Islet precursor cell (in vitro differentiated cells): Measurements from ENCODE around the gene ARL8A.
"Not testable (repeated sequence)": the region's sequence is repeated elsewhere in the genome, so short reads cannot be mapped to it uniquely, and the experiment has no call there.

ENCODE experiments used
- DNase-seq: peaks from one replicate; pipeline ENCODE4 v3.0.0-alpha.2; 2018

The ARL8A gene

DNA sequence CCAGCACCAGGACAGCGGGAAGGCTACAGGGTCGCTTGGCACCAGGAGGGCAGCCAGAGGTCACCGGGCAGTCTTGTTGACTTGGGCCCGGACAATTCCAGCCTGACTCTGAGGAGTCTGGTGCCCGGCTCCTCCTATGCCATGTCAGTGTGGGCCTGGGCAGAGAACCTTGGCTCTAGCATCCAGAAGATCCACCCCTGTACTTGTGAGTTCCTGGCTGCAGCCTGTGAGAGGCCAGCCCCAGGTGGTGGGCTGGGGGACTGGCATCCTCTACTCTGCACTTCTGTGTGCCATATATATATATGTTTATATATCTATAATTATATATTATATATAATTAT, 27.4 kb upstream of the ARL8A start:
- DNase-seq = no peak

DNA sequence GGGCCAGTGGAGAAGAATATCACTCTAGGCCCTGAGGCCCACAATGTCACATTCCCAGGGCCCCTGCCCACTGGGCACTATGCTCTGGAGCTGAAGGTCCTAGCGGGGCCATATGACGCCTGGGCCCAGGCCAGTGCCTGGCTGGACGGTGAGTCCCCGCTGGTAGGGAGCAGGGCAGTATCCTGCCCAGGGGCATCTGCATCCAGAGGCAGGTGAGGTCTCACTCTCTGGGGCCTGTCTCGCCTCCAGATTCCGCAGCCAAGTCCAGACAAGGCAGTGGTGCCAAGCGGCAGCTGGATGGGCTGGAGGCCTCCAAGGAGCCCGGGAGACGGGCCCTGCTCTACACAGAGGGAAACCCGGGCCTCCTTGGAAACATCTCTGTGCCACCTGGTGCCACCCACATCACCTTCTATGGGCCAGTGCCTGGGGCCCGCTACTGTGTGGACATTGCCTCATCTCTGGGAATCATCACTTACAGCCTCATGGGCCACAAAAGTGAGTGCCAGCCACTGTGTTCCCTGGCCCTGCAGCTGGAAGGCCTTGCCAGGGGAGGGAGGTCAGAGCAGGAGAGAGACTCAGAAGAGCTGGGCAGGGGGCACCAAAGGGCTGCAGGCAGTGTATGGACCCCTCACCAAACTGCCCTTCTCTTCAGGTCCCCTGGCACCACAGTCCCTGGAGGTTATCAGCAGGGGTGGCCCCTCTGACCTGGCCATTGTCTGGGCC, 26.9 kb upstream of the ARL8A start:
- no peak for DNase-seq

DNA sequence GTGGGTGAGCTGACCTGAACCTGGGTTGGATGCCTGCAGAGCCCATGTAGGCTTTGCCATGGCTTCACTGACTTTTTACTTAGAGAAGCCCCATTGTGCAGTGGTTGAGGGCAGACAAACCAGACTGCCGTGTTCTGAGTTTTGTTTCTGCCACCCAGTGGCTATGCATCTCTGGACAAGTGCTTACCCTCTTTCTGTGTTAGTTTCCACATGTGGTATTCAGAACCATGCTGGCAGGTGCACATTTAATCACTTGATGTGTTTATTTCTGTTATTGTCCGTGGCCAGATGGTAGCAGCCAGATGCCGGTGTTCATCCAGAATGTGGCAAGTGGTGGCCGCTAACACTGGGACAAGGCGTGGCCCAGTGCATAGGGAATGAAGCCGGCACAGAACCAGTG, 26.2 kb upstream of the ARL8A start:
- no peak for DNase-seq

DNA sequence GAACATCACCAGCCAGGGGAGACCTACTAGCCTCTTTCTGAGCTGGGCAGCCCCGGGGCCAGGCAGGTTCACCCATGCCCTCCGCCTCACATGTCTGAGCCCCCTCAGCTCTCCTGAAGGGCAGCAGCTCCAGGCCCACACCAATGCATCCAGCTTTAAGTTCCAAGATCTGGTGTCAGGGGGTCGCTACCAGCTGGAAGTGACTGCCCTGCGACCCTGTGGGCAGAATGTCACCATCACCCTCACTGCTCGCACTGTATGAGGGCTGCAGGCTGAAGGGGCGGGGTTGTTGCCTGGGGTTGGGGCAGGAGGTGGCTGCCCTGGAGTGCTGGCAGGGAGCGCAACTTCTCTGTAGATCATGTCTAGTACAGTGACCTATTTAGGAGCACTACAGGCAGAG, 24.3 kb upstream of the ARL8A start:
- no peak for DNase-seq

DNA sequence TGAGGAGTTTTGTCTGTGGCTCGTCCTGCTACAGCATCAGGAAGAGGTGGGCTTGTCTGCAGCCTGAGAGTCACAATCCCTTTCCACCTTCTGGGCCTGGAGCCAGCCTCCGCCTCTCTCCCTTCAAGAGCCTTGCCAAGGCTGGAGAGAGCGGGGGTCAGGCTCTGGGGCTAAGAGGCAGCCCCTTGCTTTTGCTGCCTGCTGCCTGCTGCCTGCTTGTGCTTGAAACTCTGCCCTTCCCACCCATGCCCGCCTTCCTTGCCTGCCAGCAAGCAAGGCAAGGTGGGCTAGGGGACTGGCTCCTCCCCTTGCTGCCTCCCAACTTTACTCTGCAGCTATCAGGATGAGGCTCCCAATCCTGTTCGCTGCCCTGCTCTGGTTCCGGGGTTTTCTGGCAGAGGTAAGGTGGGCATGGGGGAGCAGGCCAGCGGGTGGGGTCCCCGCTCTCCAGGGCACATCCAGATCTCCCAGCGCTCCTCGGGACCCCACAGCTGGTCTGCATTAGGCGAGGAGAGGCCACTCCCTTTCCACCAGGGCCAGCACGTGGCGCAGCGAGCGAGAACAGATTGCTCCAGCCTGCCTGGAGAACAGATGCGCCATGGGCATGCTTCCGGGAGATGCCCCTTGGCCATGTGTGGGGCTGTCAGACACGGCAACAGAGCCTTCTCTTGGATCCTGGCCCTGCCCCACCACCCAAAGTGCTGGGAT, 23.3 kb upstream of the ARL8A start:
- DNase-seq = no peak

DNA sequence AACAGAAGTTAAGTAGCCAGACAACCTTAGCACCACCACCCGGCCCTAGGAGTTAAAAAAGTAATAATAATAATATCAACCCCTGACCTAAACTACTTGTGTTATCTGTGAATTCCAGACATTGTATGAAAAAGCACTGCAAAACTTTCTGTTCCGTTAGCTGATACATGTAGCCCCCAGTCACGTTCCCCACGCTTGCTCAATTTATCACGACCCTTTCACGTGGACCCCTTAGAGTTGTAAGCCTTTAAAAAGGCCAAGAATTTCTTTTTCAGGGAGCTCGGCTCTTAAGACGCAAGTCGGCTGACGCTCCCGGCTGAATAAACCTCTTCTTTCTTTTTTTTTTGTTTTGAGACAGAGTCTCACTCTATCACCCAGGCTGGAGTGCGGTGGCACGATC, 22.5 kb upstream of the ARL8A start:
- not testable (repeated sequence) for DNase-seq

DNA sequence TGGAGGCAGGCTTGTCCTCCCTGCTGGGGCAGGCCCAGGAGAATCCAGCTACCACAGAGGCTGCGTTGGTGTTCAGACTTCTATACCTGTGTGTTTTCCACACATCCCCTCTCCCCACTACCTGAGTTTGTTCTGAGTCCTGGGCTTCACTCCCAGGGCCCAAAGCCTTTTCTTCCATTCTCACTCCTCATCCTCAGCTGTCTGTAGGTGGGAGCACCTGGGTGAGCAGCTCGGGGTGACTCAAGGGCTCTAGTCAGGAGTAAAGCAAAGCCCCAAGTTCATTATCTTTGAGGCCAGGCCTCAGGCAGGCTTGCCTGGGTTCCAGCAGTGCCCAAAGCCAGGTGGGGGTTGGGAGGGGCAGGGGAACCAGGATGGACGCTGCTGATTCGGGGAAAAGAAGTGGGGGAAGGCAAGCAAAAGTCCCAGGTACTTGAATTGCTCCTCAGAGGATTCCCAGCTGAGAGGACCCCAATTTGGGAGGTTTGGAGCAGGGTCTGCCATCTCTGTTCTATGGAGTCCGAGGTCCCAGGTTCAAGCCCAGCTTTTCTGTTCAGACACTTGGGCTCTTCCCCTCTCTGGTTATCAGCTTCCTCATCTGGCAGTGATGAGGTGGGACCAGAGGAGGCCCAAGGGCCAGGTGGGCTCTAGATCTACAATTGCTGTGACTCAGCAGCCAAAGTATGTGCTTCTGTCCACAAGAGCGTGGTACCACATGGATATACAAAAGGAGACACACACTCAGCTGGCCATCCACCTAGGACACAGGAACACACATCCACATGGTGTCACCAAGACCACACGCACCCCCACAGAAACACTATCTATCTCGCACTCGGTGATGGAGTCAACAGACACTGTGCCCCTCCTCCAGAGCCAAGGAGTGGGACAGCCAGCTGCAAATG, 21.7 kb upstream of the ARL8A start:
- DNase-seq = no peak

DNA sequence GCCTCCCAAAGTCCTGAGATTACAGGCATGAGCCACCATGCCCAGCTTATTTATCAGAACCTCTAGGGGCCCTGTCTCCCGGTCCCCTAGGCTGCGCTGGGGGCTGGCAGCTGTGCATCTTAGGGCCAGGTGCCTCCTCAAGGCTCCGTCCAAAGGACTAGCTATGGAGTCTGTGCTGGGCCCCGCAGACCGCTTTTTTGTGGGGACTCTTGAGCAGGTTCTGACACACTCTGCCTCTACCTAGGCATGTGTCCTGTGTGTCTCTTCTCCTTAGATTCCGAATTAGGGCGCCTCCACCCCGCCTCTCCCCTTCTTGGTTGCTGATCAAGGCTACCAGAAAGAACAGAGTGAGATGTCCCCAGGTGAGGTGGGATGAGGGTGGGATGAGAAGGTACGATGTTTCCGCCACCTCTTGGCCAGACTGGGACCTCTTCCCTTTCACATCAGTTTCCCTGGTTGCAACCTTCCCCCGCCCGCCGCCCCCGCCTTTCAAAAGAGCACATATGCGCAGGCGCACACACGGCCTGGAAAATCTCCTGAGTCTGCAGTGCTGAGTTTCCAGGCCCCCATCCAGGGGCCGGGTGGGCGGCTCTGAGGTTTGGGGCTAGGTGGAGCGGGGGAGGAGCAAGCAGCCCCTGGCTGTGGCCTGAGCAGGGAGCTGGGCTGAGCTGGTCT, 20.9 kb upstream of the ARL8A start:
- no peak for DNase-seq

DNA sequence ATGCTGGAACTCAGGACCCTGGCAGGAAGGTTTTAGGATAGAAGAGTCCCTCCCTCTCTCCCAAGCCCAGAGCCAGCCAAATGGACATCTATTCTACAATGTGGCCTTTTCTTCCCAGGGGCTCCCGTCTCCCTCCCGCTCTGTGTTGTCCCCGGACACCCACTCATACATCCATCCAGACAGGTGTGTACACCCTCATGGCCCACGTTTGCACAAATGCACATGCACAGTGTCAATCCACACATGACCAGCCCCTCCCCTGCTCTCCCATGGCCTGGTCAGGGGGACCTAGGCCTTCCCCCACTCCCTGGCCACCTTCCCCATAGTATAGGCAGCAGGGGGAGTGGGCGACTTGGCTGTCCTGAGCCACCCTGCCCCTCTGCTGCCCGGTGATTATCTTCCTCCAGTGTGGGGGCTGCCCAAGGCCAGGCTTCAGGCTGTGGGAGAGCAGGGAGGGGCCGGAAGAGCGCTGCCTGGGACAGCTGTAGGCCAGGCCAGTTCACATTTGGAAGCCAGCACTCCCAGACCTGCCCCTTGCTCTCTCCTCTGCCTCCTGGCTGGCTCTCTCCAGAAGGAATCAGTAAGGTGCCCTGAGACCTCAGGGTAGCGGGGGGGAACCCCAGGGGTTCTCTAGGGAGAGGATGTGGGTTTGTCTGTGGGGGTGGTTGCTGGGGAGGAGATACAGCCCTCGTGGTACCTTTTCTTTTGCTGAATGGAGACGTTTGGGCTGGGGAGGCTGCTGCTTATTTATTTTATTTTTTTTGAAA, 19.9 kb upstream of the ARL8A start:
- DNase-seq = no peak

DNA sequence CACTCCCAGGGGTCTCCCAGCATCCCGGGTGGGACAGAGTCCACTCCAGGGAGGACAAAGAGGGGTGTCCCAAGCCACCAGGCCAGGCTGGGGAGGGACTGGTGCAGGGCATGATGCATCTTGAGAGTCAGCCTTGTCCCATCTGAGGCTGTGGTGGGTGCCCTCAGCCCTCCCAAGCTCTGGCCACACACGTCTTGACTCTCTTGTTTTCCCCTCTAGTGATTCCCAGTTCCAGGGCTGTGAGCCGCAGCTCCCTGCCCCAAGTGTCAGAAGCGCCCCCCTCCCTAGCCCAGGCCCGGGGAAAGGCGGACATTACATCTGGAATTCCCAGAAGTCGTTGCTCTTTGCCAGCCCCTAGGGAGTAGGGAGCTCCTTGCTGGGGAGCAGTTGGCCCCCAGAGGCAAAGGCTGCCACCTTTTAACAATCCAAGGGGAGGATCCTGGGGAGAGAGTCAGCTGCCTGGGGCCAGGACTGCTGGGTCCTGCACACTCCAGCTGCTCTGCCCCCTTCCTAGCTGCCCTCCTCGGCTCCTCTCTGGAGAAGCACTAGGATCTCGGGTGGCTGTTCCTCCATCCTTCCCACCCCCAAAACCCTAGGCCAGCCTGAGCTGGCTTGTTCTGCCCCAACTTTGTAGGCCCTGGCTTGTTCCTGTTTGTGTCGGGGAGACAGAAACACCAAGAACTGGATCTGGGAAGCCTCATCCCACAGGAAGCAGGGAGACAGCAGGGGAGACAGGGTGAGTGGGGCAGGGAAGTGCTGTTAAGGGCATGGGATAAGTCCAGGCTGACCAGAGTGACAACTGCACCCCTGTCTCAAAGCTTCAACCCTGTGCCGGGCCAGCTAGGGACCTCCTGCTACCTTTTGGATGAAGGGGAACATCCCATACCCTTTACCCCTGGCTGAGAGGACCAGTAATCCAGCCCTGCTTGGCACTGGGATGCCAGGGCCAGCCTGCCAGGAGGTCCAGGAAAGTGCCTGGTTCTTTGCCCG, 19.0 kb upstream of the ARL8A start:
- no peak for DNase-seq

DNA sequence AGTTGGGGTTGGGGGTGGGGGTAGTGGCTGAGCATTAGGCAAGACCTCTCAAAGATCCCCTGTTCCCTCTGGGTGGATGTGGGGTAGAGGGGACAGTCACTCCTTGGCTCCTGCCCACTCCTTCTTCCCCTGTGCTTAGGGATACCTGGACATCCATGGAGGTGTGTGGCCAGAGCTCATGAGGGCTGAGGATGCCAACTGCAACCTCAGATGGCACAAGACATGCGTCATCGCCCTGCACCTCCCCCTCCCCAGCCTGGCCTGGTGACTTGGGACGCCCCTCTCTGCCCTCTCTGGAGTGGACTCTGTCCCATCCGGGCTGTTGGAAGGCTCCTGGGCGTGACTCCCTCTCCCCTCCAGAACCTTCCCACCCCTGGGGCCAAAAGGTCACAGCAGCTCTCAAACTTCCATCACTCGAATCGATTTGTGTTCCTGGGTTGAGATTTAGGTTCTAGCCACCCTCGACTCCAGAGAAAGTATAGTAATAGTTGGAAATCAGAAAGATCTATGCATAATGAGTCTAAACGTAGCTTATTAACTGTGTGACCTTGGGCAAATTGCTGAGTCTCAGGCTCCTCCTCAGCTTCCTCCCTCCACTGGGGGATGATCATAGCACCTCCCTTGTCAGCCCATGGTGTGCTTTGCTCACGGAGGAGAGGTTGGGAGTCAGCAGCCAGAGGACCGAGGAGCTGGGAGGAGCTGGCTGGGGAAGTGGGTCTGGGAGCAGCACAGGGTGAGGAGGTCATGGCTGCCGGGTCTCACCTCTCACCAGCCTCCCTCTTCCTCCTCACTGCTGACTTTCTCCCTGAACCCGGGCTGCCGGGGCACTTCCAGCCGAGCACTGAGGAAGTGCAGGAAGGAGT, 18.1 kb upstream of the ARL8A start:
- no peak for DNase-seq

DNA sequence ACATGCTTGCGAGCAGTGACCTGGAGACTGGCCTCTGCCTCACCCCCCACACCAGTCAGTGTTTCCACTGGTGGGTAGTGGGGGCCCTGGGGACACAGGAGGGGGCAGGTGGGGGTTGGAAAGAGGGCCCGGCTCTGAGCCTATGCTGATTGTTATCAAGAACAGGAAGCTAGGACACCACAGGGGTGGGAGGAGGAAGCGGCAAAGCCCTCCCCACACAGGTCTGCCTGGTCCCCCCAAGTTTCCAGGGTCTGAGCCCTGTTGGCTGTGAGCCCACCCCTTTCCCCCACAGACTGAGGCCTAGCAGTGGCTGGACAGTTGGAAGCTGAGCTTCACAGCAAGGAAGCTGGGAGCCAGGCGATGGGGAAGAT, 17.5 kb upstream of the ARL8A start:
- no peak for DNase-seq

DNA sequence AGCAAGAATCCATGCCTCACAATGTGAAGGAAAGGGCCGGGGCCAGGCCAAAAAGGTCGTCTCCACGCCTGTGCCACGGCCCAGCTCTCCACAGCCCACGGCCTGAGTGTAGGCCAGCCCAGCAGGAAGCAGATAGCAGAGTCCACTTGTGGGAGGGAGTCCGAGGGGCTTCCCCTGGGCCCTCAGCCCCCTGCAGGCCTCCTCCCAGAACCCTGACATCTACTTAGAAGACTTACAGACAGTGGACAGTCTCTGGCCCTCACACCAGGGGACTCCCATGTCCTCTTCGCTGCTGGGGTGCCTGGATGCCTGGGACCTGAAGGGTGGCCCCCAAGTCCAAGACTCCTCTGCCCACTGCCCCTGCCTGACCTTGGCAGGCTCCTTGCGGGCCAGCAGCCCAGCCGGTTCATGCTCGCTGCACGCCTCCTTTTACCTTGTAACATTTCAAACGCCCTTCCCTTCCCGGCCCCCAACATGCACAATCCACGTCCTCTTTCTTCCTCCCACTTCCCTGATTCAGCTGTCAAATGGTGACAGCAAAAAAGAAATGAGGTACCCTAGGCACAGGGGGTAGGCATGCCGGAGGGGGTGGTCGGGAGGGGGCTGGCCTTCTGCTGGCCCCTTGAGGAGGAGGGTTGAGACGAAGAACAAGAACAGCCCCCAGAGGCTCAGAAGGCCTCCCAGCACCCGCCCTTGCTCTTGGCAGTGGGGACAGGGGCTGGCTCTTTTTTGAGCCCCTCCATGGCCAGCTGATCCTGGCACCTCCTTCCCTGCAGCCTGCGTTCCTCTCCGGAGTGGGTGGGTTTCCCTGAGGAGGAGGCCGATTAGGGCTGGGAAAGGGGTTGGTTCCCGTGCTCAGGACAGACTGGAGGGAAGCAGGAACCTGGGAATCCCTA, 16.9 kb upstream of the ARL8A start:
- no peak for DNase-seq

DNA sequence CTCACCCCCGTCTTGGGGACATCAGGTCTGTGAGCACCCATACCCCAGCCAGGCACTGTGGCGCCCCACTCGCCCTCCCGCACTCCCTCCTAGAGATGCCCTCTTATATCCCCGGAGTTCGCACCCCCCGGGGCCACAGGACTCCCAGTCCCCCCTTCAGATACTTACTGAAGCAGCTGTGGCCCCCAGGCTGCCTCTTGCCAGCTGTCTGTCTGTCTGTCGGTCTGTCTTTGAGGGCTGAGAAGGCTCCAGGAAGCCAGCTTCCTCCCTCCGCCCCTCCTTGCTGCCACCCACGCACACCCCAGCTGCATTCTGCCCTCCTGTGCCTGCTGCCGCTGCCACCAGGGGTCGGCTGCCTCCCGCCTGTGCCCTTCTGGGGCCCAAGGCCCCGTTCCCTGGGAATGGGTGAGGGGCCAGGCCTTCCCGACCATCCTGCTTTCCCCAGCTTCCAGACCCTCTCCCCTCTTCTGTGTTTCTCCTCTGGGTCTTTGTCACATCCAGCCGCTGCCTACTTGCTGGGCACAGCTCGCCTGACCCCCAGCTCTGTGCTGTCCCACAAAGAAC, 15.9 kb upstream of the ARL8A start, which contains the start of gene PTPN7:
TSS of gene PTPN7 (minus strand) at position 226 of the 564 bp plus-strand sequence. CDS start 1,200 bp downstream, outside the sequence.
- DNase-seq = no peak

DNA sequence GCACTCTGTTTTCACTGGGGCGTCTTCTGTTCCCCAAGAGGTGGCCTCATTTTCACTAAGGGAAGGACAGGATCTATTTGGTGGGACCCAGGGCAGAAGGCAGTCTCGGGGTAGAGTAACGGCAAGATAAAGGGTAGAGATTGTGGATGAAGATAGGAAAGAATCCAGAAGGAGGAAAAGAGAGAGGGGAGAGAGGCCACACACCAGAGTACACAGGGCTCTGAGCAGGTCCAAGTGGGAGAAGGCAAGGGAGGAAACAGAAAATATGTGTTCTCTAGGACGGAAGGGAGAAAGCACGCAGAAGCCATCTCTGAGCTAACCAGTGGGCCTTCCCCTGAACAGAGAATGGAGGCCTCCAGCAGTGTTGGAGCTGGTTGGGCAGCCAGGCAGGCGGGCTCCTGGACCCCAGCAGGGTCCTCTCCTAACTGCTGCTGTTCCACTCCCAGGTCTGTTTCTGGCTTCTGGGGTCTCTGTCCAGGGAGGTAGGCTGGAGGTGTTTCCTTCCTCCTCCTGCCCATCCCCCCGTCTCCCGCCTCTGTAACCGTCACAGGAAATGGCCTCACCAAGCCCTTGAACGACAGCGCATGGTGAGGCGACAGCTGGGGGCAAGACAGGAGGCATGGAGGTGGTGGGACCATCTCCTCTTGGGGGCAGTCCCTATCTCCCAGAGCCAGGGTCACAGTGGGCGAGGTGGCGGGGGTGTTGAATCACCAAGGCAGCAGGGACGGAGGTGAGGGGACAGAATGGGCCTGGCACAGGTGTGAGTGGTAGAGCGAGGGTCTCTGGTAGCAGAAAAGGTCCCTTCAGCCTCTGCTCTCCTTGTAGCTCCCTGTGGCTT, 15.2 kb upstream of the ARL8A start:
- no peak for DNase-seq

DNA sequence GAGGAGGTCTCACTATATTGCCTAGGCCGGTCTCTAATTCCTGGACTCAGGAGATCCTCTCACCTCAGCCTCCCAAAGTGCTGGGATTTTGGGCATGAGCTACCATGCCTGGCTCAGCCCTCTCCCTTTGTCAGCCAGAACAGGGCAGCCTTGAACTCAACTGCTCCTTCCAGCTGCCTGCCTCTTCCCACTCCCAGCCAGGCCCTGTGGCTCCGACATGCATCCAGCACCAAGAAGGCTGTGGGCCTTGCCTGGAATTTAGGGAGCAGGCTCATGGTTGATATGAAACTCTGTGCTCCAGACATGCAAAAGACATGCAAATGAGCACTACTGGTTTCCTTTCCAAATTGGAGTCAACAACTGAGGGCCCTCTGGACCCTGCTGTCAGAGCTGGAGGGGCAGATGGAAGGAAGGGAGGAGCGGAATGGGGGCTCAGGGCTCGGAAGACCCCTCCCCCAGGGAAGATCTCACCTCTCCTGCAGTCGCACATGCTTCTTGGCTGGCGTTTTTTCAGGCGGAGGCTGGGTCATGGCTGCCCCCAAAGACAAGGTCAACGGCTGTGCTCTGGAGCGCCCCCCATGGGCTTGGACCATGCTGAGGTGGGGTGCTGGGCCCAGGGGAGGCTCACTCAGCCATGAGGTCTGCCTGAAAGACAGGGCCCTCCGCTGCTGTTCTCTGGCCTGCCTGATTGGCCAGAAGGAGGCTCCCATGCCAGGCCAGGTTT, 14.4 kb upstream of the ARL8A start:
- DNase-seq = no peak

DNA sequence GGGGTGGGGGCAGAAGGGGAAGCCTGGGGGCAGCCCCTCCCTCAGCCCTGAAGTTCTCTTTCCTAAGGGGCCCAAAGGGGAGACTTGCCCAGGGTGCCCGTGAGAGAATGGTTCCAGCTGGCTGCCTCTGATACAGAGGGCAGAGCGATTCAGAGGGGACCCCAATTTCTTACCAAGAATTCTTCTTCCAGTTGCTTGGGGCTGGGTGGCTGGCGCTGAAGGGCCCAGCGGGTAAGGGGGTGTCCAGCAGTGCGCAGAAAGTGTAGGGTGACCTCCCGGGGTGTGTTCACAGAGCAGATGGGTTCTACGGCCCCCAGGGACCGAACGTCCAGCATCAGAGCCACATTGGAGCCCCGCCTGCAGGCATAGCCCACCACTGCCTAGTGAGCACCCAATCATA, 13.4 kb upstream of the ARL8A start:
- DNase-seq = no peak
